ENCODE measurements around the gene SLC26A2. TPM values are rescaled to one million over a fixed set of nuclear protein-coding genes. Genes with fewer than 3 reads are reported as not detected.

SLC26A2 gene
- total RNA-seq, 6 experiments from 2014 or later: 1.3 to 2.4 (median 2.0) TPM

GRCh38 chr5:149982505-149982904 lies 21.9 kb downstream of the SLC26A2 start:
- H3K4me3 ChIP-seq: no peak overlapping the region
- DNase-seq (no peak), ATAC-seq (no peak)
- H3K9me3 ChIP-seq: no peaks in the 10 kb centered on the region
- H3K36me3 ChIP-seq: no peaks in the 10 kb centered on the region
- no peak for TF ChIP-seq POLR2A (IDR thresholded peaks at IDR 0.05)
- TF ChIP-seq, protein P1, sequence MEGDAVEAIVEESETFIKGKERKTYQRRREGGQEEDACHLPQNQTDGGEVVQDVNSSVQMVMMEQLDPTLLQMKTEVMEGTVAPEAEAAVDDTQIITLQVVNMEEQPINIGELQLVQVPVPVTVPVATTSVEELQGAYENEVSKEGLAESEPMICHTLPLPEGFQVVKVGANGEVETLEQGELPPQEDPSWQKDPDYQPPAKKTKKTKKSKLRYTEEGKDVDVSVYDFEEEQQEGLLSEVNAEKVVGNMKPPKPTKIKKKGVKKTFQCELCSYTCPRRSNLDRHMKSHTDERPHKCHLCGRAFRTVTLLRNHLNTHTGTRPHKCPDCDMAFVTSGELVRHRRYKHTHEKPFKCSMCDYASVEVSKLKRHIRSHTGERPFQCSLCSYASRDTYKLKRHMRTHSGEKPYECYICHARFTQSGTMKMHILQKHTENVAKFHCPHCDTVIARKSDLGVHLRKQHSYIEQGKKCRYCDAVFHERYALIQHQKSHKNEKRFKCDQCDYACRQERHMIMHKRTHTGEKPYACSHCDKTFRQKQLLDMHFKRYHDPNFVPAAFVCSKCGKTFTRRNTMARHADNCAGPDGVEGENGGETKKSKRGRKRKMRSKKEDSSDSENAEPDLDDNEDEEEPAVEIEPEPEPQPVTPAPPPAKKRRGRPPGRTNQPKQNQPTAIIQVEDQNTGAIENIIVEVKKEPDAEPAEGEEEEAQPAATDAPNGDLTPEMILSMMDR (IDR thresholded peaks at IDR 0.05): no peak
- no peaks in the 10 kb centered on the region for H3K27me3 ChIP-seq
- H3K4me1 ChIP-seq: no peaks in the 10 kb centered on the region
- no peak overlapping the region for H3K27ac ChIP-seq
- intact Hi-C loops (cut with DNase I): no loop called here

DNA sequence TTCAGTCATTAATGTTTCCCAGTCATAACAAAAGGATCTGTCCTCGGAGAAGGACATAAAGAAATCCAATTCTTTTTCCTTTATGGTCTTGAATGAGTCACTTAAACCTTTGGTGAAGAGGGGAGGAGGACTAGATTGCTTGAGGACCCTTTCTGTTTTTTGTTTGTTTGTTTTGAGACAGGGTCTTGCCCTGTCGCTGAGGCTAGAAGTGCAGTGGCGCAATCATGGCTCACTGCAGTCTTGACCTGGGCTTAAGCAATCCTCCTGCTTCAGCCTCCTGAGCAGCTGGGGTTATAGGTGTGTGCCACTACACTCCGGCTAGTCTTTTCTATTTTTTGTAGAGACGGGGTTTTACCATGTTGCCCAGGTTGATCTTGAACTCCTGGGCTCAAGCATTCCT lies 27.6 kb downstream of the SLC26A2 start:
- 73% methylated on average over 5 of the region's 5 CpGs for WGBS (ENCODE audit: insufficient coverage, low coverage, low lambda C conversion rate, missing lambda C conversion rate)
- TF ChIP-seq, protein P1 (IDR thresholded peaks at IDR 0.05): no peak
- TF ChIP-seq POLR2A (IDR thresholded peaks at IDR 0.05): no peak

GRCh38 chr5:149990518-149991376 lies 30.2 kb downstream of the SLC26A2 start:
- Histone ChIP-seq H3K4me1 (no peaks in the 10 kb centered on the region), H3K4me3 (no peak overlapping the region), H3K9me3 (no peaks in the 10 kb centered on the region), H3K27ac (no peak overlapping the region), H3K27me3 (no peaks in the 10 kb centered on the region), H3K36me3 (peaks cover 0 to 6% (median 0%) of the 10 kb centered on the region in 4 donors)
- peak; percentile 96 to 99 (median 98) for ATAC-seq
- 69% methylated on average over 4 of the region's 4 CpGs for WGBS (ENCODE audit: insufficient coverage, low coverage, low lambda C conversion rate, missing lambda C conversion rate)
- TF ChIP-seq POLR2A (IDR thresholded peaks at IDR 0.05): no peak
- TF ChIP-seq, protein P1 (IDR thresholded peaks at IDR 0.05): peak; percentile 89 to 94 (median 91)
- intact Hi-C loops (cut with DNase I): loop anchor here (10.0 kb wide), 2 partner anchors 156 to 356 kb away; no protein-coding TSS in a partner anchor
- peak in 2 of 3 donors; percentile 48 to 63 for DNase-seq

More for the DNA sequence above, 27.6 kb downstream of the SLC26A2 start:
- H3K27me3 ChIP-seq: no peaks in the 10 kb centered on the region
- no peak overlapping the region for H3K27ac ChIP-seq
- H3K9me3 ChIP-seq: no peaks in the 10 kb centered on the region
- intact Hi-C loops (cut with DNase I): loop anchor here in 1 of 2 donors (5.0 kb wide), 1 partner anchor 151 kb away; no protein-coding TSS in a partner anchor
- no peaks in the 10 kb centered on the region for H3K4me1 ChIP-seq
- H3K36me3 ChIP-seq: no peaks in the 10 kb centered on the region
- H3K4me3 ChIP-seq: no peak overlapping the region
- ATAC-seq (no peak), DNase-seq (no peak)

GRCh38 chr5:149993471-149993870 lies 32.9 kb downstream of the SLC26A2 start:
- TF ChIP-seq POLR2A (IDR thresholded peaks at IDR 0.05): no peak
- TF ChIP-seq, protein P1 (IDR thresholded peaks at IDR 0.05): no peak
- no peaks in the 10 kb centered on the region for H3K4me1 ChIP-seq
- peaks cover 0 to 6% (median 0%) of the 10 kb centered on the region in 4 donors for H3K36me3 ChIP-seq
- H3K9me3 ChIP-seq: no peaks in the 10 kb centered on the region
- DNase-seq: no peak
- H3K27ac ChIP-seq: no peak overlapping the region
- ATAC-seq: no peak
- H3K4me3 ChIP-seq: no peak overlapping the region
- 93% methylated on average over 3 of the region's 3 CpGs for WGBS (ENCODE audit: insufficient coverage, low coverage, low lambda C conversion rate, missing lambda C conversion rate)
- intact Hi-C loops (cut with DNase I): loop anchor here (10.0 kb wide), 2 partner anchors 159 to 359 kb away; no protein-coding TSS in a partner anchor
- no peaks in the 10 kb centered on the region for H3K27me3 ChIP-seq
